Measurements from ENCODE around the gene ACP6.

The ACP6 gene

DNA sequence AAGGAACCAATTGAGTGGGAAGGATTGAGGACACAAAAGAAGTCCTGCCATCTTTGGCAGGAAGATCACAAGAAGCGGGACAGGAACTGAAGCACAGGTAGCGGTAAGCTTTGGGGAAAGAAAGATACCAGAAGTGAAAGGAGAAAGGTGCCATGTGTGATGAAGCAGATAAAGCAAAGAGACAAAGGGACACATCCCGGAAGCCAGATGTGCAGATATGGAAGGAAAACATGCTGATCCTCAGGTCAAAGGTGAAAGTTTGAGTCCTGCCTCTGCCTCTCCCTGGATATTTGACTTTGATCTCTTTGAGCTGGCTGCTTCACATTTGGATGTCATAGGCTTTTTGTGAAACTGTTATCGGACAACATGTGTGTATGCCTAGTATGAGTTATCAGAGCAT is 34.0 kb downstream of the ACP6 start:
- TF ChIP-seq, protein P1, sequence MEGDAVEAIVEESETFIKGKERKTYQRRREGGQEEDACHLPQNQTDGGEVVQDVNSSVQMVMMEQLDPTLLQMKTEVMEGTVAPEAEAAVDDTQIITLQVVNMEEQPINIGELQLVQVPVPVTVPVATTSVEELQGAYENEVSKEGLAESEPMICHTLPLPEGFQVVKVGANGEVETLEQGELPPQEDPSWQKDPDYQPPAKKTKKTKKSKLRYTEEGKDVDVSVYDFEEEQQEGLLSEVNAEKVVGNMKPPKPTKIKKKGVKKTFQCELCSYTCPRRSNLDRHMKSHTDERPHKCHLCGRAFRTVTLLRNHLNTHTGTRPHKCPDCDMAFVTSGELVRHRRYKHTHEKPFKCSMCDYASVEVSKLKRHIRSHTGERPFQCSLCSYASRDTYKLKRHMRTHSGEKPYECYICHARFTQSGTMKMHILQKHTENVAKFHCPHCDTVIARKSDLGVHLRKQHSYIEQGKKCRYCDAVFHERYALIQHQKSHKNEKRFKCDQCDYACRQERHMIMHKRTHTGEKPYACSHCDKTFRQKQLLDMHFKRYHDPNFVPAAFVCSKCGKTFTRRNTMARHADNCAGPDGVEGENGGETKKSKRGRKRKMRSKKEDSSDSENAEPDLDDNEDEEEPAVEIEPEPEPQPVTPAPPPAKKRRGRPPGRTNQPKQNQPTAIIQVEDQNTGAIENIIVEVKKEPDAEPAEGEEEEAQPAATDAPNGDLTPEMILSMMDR (IDR thresholded peaks at IDR 0.05) = no peak
- no peak overlapping the region for H3K27ac ChIP-seq
- no peak overlapping the region for H3K4me3 ChIP-seq
- no peak for DNase-seq (ENCODE audit: low spot score)

- no peak for DNase-seq (ENCODE audit: low spot score)
- no peak overlapping the region for H3K4me3 ChIP-seq
- no peak overlapping the region for H3K27ac ChIP-seq
- TF ChIP-seq, protein P1 (IDR thresholded peaks at IDR 0.05) = no peak
Measured at GRCh38 chr1:147635342-147635741, 35.0 kb downstream of the ACP6 start.

DNA sequence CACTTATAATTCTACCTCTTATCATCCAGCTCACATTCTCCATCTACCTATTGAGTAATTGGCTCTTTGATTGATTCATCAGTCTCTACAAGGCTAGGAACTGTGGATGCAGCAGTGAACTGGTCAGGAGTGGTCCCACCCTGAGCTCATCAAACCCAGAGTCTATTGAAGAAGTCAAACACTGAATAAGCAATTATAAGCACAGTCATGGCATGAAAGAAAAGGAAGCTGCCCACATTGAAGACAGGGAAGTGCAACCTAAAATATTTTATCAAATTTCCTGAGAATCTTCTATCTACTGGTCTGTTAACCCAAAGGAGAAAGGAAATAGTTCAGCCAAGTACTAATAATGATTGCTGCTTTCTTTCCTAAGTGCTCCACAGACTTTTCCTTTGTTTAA is 35.7 kb downstream of the ACP6 start:
- H3K4me3 ChIP-seq = no peak overlapping the region
- no peak overlapping the region for H3K27ac ChIP-seq
- TF ChIP-seq, protein P1 (IDR thresholded peaks at IDR 0.05) = no peak
- DNase-seq (ENCODE audit: low spot score) = no peak

DNA sequence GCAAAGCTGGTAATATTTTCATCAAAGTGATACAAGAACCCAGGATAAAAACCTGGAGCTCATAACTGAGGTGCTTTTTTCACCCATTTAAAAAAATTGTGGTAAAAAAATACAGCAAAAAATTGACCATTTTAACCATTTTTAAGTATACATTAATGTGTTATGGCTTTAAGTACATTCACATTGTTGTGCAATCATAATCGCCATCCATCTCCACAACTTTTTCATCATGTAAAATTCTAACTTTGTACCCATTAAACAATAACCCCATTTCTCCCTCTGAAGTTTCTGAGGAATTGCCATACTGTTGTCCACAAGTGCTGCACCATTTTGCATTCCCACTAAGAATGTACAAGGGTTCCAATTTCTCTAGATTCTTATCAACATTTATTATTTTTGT is 36.6 kb downstream of the ACP6 start:
- no peak overlapping the region for H3K27ac ChIP-seq
- TF ChIP-seq, protein P1 (IDR thresholded peaks at IDR 0.05) = no peak
- DNase-seq (ENCODE audit: low spot score) = no peak

GRCh38 chr1:147631839-147632238 is 38.5 kb downstream of the ACP6 start:
- Histone ChIP-seq H3K27ac (no peak overlapping the region), H3K4me3 (no peak overlapping the region)
- TF ChIP-seq, protein P1 (IDR thresholded peaks at IDR 0.05) = no peak
- DNase-seq (ENCODE audit: low spot score) = no peak

More for the DNA sequence above, 36.6 kb downstream of the ACP6 start:
- no peak overlapping the region for H3K4me3 ChIP-seq

- TF ChIP-seq, protein P1 (IDR thresholded peaks at IDR 0.05) = no peak
- Histone ChIP-seq H3K4me3 (no peak overlapping the region), H3K27ac (no peak overlapping the region)
- DNase-seq (ENCODE audit: low spot score) = no peak
Measured at GRCh38 chr1:147630447-147630846, 39.9 kb downstream of the ACP6 start.

GRCh38 chr1:147630022-147630421 is 40.3 kb downstream of the ACP6 start:
- no peak overlapping the region for H3K27ac ChIP-seq
- TF ChIP-seq, protein P1 (IDR thresholded peaks at IDR 0.05) = no peak
- DNase-seq (ENCODE audit: low spot score) = no peak
- no peak overlapping the region for H3K4me3 ChIP-seq

Measured in coronary artery (tissue), 2 donors.